ENCODE measurements around the gene CDK18.
"Not testable (repeated sequence)": the region's sequence is repeated elsewhere in the genome, so short reads cannot be mapped to it uniquely, and the experiment has no call there.

Gene CDK18

DNA sequence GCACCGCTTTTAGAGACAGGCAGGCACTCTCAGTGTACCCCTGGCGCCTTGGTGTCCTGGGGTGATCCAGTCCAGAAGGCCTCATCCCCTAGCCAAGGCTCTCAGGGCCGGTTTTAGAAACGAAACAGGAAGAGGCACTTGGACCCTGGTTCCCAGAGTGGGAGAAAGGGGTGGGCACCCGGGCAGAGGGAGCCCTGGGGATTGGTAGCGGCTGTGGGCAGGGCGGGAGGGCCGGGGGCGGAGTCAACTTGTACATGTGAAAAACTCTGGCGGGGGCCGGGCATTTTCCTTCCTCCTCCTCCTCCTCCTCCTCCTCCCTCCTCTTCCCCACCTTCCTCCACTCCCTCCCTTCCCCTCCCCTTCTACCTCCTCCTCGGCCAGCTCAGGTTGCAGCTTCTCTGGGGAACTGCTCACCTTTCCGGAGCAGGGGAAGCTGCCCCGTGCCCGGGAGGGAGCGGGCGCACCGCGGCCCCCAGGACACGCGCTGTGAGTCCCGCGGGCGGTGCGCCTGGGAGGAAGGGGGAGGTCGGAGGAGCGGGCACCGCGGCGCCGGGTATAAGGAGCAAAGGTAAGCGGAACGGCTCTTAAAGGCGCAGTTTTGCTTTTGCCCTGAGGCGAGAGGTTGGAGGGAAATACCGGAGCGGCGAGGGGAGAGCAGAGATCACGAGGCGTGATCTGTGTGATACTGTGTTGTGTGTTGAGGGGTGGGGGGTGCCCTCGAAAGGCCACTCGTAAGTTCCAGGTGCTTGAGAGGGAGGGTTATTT is at the start of gene CDK18:
TSS of gene CDK18 (plus strand) at position 359 of the 765 bp plus-strand sequence. CDS start 18,499 bp downstream, outside the sequence.
- no peak for FAIRE-seq

DNA sequence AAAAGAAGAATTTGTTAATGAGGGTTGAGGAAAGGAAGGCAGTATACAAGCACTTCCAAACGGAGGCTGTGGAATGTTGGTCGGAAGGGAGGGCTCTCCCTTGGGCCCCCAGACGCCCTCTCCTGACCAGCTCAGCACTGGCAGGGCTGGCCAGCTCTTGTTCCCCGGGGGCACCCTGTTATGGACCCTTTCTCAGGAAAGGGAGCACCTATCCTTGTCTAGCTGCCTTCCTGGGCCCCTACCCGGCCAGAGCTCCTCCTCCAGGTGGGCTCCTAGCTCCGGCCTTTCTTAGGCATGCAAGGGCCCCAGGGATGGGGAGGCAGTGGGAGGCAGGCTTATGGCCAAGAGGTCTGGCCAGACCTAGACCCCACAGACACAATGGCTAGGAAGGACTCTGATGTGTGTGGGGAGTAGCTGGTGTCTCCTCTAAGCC is 49.5 kb upstream of the CDK18 start:
- no peak for FAIRE-seq

DNA sequence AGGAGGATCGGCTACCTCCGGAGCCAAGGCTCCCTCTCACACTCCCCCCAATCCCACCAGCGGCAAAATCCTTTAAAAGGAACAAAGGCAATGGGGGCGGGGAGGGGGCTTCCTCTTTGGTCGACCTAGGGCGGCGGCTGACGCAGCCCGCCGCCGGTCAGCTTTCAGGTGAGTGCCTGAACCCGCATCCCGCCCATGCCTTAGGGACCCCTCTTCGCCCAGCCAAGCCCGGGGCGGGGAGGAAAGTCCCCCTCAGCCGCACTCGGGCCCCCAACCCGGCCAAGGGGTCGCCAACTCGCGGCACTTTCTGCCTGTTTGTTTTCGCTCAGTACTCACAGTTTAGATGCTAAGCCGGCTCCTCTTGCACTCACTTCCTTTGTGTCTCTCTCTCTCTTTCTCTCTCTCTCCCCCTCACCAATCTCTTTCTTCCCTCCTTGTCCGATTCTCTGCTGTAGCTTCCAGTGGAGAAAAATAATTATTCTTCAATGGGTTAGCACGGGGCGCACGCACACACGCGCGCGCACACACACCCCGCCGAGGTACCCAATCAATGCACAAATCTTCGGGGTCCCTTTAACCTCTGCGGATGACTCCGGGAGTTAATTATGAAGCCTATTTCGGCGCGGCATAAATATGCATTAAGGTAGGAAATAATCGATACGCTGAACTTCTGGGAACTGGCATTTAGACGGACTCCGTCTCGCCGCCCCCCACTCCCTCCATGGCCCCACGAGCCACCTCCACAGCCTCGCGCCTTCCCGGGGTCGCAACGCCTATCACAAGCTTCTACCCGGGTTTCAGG is 48.7 kb upstream of the CDK18 start, which contains the start of gene BLACAT1:
TSS of gene BLACAT1 (minus strand) at position 465 of the 802 bp plus-strand sequence.
- FAIRE-seq = no peak

DNA sequence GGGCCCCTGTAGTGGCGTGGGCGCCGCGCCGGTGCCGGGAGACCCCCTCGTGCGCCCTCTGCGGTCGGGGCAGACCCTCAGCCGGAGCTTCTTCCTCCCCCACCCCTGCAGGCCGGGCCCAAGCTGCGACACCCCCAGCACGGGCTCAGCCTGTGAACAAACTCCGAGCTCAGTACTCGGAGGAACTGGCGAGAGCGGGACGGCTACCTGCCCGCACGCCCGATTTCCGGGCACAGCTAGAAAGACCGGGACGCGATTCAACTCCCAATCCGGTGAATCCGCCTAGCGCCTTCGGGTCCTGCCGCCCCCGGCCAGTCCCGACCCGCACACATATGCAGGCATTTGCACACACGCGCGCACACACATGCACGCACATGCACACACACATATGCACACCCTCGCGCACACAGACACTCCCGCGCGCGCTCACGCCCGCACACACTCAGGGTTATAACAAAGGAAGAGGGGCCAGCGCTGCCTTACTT is 48.0 kb upstream of the CDK18 start:
- FAIRE-seq = no peak

DNA sequence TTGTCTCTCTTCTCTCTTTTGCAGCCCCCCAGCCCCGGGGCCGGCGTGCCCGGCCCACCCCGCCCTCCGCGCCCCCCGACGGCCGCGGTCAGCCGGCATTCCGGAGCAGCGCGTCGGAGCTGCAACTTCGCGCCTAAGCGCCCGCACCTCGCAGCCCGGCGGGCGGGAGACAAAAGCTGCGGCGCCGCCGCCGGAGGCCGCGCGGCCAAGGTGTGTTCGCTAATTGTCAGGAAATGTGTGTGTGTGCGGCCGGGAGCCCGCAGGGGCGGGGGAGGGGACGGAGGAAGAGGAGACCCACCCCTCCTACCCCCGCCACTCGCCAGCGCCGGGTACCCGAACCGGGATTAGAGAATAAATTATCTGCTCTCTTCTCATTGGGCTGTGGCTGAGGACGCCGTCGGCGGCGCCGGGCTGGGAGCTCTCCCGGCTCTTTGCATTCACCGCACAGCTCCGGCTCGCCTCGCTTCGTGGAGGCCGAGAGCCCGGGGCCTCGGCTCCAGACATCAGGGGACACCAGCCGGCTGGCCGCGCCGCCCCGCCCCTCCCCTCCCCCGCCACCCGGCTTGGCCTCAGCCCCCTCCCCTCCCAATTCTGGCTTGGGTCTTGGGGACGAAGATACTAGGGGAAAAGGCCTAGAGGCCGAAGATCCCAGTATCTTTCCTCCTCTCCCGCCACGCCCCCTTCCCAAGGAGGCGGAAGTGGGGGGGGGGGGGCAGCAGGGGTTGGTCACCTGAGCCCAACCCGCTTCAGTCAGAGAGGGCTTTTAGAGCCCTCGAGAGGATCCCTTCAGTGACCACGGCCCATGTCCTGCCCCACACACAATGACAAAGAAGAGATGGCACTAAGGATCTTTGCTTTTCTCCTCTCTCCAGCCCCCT is 47.4 kb upstream of the CDK18 start:
- no peak for FAIRE-seq

DNA sequence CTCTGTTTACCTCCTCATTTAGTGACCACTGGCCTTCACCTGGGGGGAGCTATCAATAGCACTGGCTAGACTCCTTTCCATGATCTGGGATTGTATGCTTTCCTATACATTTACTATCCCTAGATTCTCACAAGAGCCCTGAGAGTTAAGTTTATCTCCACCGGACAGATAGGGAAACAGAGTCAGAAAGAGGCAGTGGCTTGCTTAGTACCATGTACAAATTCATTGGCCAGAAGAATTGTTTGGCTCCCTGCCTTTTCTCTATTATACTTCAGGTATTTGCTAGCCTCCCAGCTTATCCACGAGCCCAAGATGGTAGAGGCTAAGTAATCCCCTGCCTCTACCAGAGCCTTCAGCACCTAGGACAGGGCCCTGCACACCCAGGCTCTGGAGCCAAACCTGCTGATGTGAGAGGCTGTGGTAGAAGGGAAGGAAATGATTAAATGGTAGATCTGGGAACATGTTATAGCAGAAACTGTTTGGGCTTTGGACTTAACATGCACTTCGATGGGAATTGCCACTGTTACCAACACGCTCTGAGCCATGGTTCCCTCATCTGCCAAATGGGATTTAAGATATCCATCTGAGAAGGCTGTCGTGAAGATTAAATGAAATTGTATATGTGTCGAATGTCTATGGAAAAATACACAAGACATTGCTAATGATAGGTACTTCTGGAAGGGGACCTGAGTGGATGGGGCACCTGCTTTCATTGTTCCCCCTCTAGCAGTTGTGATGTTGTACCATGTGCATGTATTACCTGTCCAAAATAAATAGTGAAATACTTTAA is 45.5 kb upstream of the CDK18 start:
- peak; percentile 59 for FAIRE-seq

DNA sequence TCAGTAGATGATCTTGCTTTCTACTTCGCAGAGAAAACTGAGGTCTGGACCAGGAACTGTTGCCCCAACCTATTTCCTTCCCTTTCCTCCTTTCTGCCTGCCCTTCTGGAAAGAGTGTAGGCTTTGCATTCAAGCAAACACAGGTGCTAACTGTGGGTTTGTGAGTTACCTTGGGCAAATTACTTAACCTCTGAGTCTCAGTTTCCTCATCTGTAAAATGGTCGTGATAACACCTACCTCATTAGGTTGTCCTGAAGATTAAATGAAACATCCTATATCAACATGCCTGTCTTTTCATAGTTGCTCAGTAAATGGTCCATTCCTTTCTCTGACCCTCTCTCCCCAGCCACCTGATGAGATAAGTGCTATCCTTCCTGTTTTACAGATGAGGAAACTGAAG is 39.1 kb upstream of the CDK18 start:
- FAIRE-seq = no peak

DNA sequence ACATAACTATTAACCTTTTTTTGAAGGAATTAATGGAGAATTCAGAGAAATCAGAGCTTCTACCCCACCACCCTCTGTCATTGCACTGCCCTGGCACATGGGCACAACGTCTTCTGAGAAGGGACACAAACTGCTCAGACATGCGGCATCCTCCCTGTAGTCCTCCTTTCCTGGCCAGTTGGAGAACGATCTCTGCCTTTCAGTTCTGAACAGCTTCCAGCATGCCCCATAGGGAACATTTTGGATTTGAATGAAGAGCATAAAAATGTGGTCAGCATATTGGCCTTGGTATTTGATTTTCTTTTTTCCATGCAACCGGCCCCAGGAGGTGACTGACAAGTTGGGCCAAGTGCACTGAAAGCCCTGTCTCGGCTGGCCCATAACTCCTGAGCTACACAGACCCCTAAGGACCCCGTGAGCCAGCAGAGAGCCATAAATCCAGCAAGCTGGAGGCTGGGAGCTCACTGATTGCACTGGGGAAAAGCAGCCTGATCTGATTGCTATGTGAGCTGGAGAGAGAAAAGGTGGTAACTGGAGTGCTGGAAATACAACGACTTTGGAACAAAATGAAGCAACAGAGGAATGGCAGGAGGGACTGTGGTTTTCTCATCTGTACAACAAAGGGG is 37.8 kb upstream of the CDK18 start:
- no peak for FAIRE-seq

DNA sequence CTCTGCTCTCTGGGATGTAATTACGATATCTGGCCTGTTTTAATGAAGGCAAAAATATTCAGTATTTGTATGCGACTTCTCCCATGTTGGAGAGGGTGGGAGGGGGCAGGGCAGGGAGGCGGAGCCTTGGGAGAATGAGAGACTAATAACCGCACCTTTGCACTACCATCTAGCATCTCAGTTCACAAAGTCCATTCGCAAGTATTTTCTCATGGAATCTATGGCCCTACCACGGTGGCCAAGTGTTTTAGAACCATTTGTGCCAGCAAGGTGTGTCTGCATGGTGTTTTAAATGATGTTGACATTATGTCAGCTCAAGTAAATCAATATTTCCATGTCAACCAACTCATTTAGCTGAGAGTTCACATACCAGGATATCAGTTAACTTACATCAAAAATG is 34.3 kb upstream of the CDK18 start:
- FAIRE-seq = no peak

DNA sequence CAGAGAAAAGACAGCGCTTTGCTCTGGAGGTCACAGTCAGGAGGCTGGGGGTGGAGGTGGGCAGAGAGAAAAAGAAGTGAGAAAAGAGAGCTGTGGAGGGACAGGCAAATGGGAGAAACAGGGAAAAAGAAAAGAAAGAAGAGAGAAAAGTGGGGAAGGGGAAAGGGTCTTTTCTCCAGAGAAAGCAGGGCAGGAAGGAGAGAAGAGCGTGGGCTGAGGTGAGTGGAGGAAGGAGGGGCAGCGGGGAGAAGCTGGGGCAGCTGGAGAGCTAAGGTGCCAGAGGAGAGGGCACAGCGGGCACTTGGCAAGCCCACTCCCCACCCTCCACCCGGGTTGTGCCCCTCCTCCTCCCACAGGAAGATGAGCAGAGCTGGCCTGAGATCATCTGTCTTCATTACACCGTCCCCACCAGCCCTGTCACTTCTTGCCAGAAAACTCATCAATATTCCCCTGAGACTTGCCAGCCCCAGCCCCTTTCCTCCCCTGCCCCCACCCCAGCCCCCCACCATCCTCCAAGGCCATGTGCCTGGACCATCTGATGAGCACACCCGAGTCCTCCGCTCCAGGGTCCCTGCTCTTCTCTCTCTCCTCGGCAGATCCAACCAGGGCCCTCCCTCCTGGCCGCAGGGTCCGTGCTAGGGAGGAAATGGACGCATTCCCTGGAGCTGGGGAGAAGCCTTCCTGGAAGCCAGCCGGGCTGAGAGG is 31.6 kb upstream of the CDK18 start:
- no peak for FAIRE-seq

DNA sequence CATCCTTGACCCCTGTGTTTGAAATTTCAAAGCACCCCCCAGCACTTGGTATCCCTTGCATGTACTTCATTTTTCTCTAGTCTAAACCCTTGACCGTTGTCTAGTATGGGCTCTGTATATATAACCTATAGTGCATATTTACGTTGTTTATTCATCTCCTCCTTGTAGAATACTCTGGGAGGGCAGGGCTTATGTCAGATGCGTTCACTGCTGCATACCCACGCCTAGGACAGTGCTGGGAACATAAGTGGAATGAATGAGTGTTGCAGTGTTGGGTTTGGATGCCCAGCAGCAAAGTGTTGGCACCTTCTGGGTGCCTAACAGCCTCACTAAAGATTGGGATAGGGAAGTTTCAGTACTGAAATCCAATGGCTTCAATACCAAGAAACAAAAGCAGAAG is 31.0 kb upstream of the CDK18 start:
- no peak for FAIRE-seq

DNA sequence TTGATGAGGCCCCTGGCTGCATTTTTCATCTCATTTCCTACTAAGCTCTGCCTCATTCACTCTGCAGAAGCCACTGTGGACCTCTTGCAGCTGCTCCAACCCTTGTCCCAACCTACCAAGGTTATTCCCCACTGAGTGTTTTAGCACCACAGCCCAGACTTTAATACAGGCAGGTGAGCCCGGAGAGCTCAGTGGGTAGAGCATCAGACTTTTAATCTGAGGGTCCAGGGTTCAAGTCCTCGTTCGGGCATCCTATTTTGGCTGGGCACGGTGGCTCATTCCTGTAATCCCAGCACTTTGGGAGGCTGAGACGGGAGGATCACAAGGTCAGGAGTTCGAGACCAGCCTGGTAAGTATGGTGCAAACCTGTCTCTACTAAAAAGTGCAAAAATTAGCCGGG is 30.5 kb upstream of the CDK18 start:
- no peak for FAIRE-seq

DNA sequence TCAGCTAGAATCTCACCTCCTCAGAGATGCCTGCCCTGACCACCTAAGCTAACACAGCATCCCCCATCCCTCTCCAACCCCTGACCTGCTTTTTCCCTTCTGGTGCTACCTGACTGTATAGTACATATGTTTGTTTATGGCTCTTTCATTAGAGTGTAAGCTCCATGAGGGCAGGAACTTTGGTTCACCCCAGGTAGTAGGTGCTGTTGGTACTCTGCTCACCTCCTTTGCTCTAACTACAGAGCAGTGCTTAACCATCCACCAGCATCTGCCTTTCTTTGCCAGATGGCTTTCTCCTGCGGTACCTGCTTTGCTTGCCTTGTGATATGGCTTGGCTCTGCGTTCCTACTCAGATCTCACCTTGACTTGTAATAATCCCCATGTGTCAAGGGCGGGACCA is 29.9 kb upstream of the CDK18 start:
- no peak for FAIRE-seq

DNA sequence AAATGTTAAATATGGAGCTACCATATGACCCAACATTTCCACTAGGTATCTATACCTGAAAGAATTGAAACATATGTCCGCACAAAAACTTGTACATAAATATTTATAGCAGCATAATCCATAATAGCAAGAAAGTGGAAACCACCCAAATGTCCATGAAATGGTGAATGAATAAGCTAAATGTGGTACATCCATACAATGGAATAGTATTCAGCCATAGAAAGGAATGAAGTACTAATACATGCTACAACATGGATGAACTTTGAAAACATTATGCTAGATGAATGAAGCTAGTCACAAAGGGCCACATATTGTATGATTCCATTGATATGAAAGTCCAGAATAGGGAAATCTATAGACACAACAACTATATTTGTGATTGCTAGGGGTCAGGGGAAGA is 28.6 kb upstream of the CDK18 start:
- FAIRE-seq = no peak

DNA sequence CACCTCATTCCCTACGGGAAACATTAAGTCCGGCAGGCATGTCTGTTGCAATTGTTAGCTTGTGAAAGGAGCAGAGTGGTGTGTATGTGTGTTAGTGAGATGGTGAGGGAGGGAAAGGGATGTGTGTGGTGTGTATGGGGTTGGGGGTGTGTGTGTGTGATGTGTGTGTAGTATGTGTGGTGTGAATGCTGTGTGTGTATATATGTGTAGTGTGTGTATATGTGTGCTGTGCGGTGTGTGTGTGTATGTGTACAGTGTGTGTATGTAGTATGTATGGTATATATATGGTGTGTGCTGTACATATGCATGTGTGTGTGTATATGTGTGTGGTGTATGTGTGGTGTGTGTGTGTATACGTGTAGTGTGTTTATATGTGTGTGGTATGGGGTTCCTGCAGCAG is 27.8 kb upstream of the CDK18 start:
- FAIRE-seq = no peak

DNA sequence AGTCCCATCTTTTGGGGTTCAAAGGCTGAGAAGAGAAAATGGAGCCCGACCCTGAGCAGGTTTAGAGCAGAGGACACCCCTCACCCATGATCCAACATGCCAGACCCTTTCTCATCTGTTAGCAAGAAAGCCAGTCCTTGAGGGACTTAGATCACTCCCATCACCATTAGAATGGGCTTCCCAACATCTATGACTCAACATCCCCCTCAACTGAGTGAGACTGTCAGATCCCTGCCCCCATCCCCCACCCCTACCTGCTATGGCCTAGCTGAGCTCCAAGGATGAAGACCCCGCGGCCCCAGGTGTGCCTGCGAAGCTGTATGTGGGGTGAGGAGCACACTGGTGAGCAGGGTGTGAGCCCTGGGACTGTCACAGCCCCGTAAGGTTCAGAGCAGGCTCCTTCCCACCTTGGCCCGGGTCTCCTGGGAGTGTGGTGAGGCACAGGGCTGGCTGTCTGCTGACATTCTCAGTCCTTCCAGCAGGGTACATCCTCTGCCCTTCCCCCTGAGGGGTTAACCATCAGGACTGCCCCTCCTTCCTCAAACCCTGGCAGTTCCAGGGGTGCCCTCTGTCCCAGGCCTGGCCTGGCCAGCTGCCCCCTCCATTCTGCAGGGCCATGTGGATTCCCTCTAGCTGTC is 27.2 kb upstream of the CDK18 start:
- no peak for FAIRE-seq

DNA sequence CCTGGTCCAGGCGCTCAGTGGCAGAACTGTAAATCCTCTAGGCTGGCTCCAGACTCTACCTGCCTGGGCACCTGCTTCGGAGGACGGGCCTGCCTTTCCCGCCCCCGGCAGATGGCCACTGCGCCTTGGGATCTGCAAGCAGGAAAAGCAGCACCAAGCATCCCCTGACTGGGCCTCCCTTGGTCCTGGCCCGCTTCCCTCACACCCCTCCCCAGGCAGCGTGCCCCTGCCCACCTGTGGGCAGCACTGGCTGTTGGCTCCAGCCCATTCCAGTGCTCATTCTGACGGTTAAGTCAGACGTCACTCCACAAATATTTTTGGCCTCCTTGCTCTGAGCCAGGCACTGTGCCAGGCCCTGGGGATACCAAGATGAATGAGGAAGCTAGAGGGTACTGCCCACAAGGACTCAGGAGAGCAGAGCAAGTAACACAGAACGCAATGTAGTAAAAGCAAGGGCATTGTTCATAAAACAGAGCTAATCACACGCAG is 26.7 kb upstream of the CDK18 start:
- no peak for FAIRE-seq

DNA sequence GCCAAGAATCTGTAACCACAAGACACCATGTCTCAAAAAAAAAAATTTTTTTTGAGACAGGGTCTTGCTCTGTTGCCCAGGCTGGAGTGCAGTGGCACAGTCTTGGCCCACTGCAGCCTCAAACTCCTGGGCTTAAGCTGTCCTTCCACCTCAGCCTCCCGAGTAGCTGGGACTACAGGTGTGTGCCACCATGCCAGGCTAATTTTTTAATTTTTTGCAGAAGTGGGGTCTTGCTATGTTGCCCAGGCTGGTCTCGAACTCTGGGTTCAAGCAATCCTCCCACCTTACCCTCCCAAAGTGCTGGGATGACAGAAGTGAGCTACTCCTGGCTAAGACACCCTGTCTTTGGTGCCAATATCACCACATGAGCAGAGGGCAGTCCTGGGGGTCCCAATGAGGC is 25.5 kb upstream of the CDK18 start:
- FAIRE-seq = not testable (repeated sequence)

DNA sequence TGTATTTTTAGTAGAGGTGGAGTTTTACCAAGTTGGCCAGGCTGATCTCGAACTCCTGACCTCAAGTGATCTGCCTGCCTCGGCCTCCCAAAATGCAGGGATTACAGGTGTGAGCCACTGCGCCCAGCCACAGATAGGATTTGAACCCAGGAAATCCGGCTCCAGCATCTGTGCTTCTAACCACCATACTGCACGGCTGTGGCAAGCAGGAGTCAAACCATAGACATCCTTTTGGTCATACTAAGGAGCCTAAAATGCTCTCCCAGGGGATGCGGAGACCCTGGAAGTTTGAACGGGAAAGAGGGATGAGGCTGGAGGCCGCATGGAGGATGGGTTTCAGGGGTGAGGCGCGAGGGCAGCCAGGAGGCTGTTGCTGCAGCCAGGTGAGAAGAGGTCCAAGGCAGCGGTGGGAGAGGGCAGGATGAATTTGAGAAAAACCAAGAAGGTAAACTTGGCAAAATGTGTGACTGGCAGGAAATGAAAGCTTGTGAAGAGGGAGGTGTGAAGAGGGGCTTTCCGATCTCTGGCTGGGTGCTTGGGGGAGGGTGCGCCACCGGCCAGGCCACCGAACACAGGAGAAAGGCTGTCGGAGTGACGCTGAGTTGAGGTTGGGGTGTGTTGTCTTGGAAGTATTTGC is 24.0 kb upstream of the CDK18 start:
- no peak for FAIRE-seq

DNA sequence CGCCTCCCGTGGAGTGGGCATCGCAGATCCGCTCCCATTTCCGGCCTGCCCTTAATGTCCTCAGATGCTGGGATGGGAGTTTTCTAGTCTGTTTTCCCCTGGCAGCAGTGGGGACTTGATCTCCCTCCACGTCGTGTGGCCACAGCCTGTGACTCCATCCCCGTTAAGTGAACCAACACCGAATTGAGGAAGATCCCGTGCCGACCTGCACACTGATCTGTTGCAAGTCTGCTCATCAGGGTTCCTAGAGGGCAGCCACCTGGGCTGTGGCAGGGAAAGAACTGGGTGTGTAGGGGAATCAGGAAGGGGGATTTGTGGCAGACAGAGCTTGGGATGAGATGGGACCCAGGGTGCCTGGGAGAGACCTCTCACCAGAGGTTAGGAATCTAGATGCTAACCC is 23.3 kb upstream of the CDK18 start:
- no peak for FAIRE-seq
